Type B pancreatic cell (in vitro differentiated cells): ENCODE data around the gene PARD3. TPM values are rescaled to one million over a fixed set of nuclear protein-coding genes. Genes with fewer than 3 reads are reported as not detected.

ENCODE experiments used
- DNase-seq: peaks from one replicate; pipeline ENCODE4 v3.0.0; 2021; ENCODE audit warnings: mixed read lengths; ENCODE audit not compliant: unreplicated experiment; ENCODE audit errors: extremely low spot score
- H3K27ac Mint-ChIP-seq: 2 replicates; pipeline ENCODE4 v1.8.0; 2021; ENCODE audit warnings: mild to moderate bottlenecking, mixed read lengths
- H3K27me3 Mint-ChIP-seq: 2 replicates; pipeline ENCODE4 v1.8.0; 2021; ENCODE audit warnings: mixed read lengths
- H3K36me3 Mint-ChIP-seq: 2 replicates; pipeline ENCODE4 v1.8.0; 2021; ENCODE audit warnings: mixed read lengths
- H3K4me1 Mint-ChIP-seq: one replicate; pipeline ENCODE4 v1.8.0; 2021; ENCODE audit warnings: mixed read lengths; ENCODE audit not compliant: unreplicated experiment
- H3K4me3 Mint-ChIP-seq: 2 replicates; pipeline ENCODE4 v1.8.0; 2021; ENCODE audit warnings: mild to moderate bottlenecking, mixed read lengths
- H3K9me3 Mint-ChIP-seq: 2 replicates; pipeline ENCODE4 v1.8.0; 2021; ENCODE audit warnings: mixed read lengths
- CTCF ChIP-seq: fragments of 200-600 bp; sonication (generic); conservative IDR thresholded peaks from 2 replicates; pipeline ENCODE4 v1.5.0; 2021; ENCODE audit warnings: antibody characterized with exemption, mild to moderate bottlenecking
- total RNA-seq: library from RNA; stranded (reverse); gene quantifications from 2 replicates; pipeline ENCODE4 v1.2.1, GENCODE V29; 2021; ENCODE audit warnings: low replicate concordance

The PARD3 gene
- total RNA-seq, 1 donor from 2014 or later = 52.3 TPM

- DNase-seq = no peak
- Mint-ChIP-seq H3K27me3 (no peaks in the 10 kb centered on the region), H3K9me3 (peaks cover 4% of the 10 kb centered on the region), H3K27ac (no peak overlapping the region), H3K4me3 (no peak overlapping the region), H3K4me1 (peaks cover 38% of the 10 kb centered on the region), H3K36me3 (peaks cover 6% of the 10 kb centered on the region)
- no peak for TF ChIP-seq CTCF
These were observed 406.1 kb downstream of the PARD3 start for GRCh38 chr10:34408956-34409355.

- no peak overlapping the region for H3K4me3 Mint-ChIP-seq
- no peaks in the 10 kb centered on the region for H3K27me3 Mint-ChIP-seq
- no peak for TF ChIP-seq CTCF
- H3K27ac Mint-ChIP-seq = no peak overlapping the region
- no peak for DNase-seq
- peaks cover 6% of the 10 kb centered on the region for H3K36me3 Mint-ChIP-seq
- peaks cover 4% of the 10 kb centered on the region for H3K9me3 Mint-ChIP-seq
- H3K4me1 Mint-ChIP-seq = peaks cover 43% of the 10 kb centered on the region
These were observed 406.7 kb downstream of the PARD3 start for GRCh38 chr10:34408381-34408780.

- H3K27me3 Mint-ChIP-seq = no peaks in the 10 kb centered on the region
- peaks cover 46% of the 10 kb centered on the region for H3K4me1 Mint-ChIP-seq
- no peak overlapping the region for H3K27ac Mint-ChIP-seq
- peaks cover 6% of the 10 kb centered on the region for H3K36me3 Mint-ChIP-seq
- peaks cover 4% of the 10 kb centered on the region for H3K9me3 Mint-ChIP-seq
- no peak for DNase-seq
- no peak overlapping the region for H3K4me3 Mint-ChIP-seq
- TF ChIP-seq CTCF = no peak
These were observed 407.7 kb downstream of the PARD3 start for GRCh38 chr10:34407324-34407805.

GRCh38 chr10:34406463-34407323 lies 408.4 kb downstream of the PARD3 start:
- Mint-ChIP-seq H3K4me1 (peaks cover 49% of the 10 kb centered on the region), H3K27me3 (no peaks in the 10 kb centered on the region), H3K36me3 (peaks cover 6% of the 10 kb centered on the region), H3K9me3 (peaks cover 4% of the 10 kb centered on the region), H3K4me3 (no peak overlapping the region), H3K27ac (no peak overlapping the region)
- DNase-seq = no peak
- no peak for TF ChIP-seq CTCF

- no peak overlapping the region for H3K27ac Mint-ChIP-seq
- peaks cover 4% of the 10 kb centered on the region for H3K9me3 Mint-ChIP-seq
- peaks cover 6% of the 10 kb centered on the region for H3K36me3 Mint-ChIP-seq
- H3K27me3 Mint-ChIP-seq = no peaks in the 10 kb centered on the region
- no peak for TF ChIP-seq CTCF
- peaks cover 45% of the 10 kb centered on the region for H3K4me1 Mint-ChIP-seq
- no peak for DNase-seq
- H3K4me3 Mint-ChIP-seq = no peak overlapping the region
These were observed 409.3 kb downstream of the PARD3 start for GRCh38 chr10:34405611-34406462.
